ENCODE measurements around the gene MEGF10.

MEGF10 gene

DNA sequence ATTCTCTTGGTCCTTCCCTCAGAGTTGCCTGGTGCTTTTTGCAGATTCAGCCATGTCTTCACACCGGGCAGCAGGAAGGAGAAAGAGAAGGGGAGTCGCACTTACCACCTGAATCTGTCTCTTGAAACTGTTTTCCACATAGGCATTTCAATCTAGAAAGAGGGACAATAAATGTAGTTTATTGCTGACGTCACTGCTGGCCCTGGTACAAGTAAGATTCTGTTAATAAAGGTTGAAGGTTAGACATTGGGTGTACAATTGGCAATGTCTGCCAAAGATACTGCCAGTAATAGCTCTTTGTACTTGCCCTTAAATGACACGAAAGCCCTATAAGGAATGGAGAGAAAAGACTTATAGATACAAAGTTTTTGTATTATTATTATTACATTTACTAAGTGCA lies 72.8 kb downstream of the MEGF10 start:
- Histone ChIP-seq H4K8ac (ENCODE audit: low read depth, low read length) (no peak overlapping the region), H2BK120ac (ENCODE audit: low read depth, low read length) (no peak overlapping the region), H3K79me2 (ENCODE audit: control insufficient read depth, insufficient read depth, low read length) (no peaks in the 10 kb centered on the region), H3K18ac (ENCODE audit: low read length) (no peak overlapping the region), H4K5ac (ENCODE audit: low read length) (no peak overlapping the region), H3K4ac (ENCODE audit: low read depth, low read length) (no peak overlapping the region), H3K27ac (ENCODE audit: low read depth, low read length) (no peak overlapping the region), H3K23ac (ENCODE audit: low read length) (no peak overlapping the region), H3K4me3 (ENCODE audit: low read length) (no peak overlapping the region), H3K9ac (ENCODE audit: low read length) (no peak overlapping the region), H3K27me3 (ENCODE audit: insufficient read depth, low read length, poor library complexity) (no peaks in the 10 kb centered on the region), H3K56ac (ENCODE audit: low read length) (no peak overlapping the region), H2BK15ac (replicated peaks; ENCODE audit: low read depth) (no peak overlapping the region), H2BK5ac (ENCODE audit: low read length) (no peak overlapping the region), H3K79me1 (ENCODE audit: low read length) (no peaks in the 10 kb centered on the region), H3K4me1 (ENCODE audit: control insufficient read depth, low read depth, low read length) (no peaks in the 10 kb centered on the region), H3K36me3 (ENCODE audit: control insufficient read depth, insufficient read depth, low read length) (no peaks in the 10 kb centered on the region), H3K4me2 (ENCODE audit: low read length) (no peak overlapping the region), H2AK5ac (ENCODE audit: low read length) (no peak overlapping the region)
- no peak for DNase-seq
- no CpG with 5 or more reads among the region's 4 CpGs for WGBS (ENCODE audit: extremely low coverage, insufficient coverage, low lambda C conversion rate)

DNA sequence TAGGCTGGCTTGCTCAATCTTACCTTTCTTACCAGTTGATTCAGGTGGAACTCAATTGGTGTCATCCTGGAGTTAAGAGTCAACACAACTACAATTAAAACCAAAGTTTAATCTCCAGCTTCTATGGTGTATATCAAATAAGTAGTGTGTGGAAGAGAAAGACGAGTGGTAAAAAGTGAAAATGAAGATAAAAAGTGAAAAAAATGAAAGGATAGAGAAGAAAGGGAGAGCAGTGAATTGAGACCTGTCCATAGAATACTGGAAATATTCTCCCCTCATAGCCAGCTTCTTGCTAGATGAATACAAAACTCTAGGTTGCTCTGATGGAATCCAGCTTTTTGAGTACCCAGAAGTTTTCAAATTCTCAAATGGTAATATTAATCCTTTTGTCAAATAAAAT lies 76.4 kb downstream of the MEGF10 start:
- no peak overlapping the region for H3K23ac ChIP-seq (ENCODE audit: low read length)
- H3K4ac ChIP-seq (ENCODE audit: low read depth, low read length): no peak overlapping the region
- H3K36me3 ChIP-seq (ENCODE audit: control insufficient read depth, insufficient read depth, low read length): no peaks in the 10 kb centered on the region
- no peak overlapping the region for H3K4me3 ChIP-seq (ENCODE audit: low read length)
- 100% methylated on average over 1 of the region's 1 CpG for WGBS (ENCODE audit: extremely low coverage, insufficient coverage, low lambda C conversion rate)
- no peak overlapping the region for H2BK5ac ChIP-seq (ENCODE audit: low read length)
- no peak overlapping the region for H3K4me2 ChIP-seq (ENCODE audit: low read length)
- no peak overlapping the region for H3K27ac ChIP-seq (ENCODE audit: low read depth, low read length)
- H3K79me2 ChIP-seq (ENCODE audit: control insufficient read depth, insufficient read depth, low read length): no peaks in the 10 kb centered on the region
- H3K4me1 ChIP-seq (ENCODE audit: control insufficient read depth, low read depth, low read length): no peaks in the 10 kb centered on the region
- H2AK5ac ChIP-seq (ENCODE audit: low read length): no peak overlapping the region
- no peak overlapping the region for H2BK120ac ChIP-seq (ENCODE audit: low read depth, low read length)
- no peak overlapping the region for H4K8ac ChIP-seq (ENCODE audit: low read depth, low read length)
- H3K27me3 ChIP-seq (ENCODE audit: insufficient read depth, low read length, poor library complexity): no peaks in the 10 kb centered on the region
- no peaks in the 10 kb centered on the region for H3K79me1 ChIP-seq (ENCODE audit: low read length)
- DNase-seq: no peak
- no peak overlapping the region for H3K9ac ChIP-seq (ENCODE audit: low read length)
- no peak overlapping the region for H4K5ac ChIP-seq (ENCODE audit: low read length)
- H3K18ac ChIP-seq (ENCODE audit: low read length): no peak overlapping the region
- H2BK15ac ChIP-seq (replicated peaks; ENCODE audit: low read depth): no peak overlapping the region
- H3K56ac ChIP-seq (ENCODE audit: low read length): no peak overlapping the region

DNA sequence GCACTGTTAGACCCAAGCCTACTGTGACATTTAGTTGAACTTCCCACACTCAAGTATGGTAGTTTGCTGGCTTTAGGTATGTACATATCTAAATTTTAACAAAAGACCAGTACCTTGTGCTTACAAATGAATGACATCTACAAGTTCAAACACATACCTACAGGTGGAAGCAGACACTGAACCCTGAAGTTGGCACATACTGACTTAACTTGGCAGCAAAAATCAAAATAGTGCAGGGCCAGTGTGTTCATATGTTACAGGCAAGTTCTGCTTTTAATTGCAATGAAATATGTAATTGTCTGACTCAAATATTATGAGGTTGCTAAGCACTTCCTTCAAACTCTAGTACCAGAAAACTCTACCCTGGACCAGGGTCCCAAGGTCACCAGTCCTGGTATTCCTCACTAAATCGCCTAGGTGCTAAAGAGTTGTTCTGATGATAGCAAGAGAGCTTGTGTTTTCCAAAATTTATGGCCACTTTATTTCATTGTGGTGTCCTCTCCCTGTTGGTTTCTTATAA lies 77.4 kb downstream of the MEGF10 start:
- Histone ChIP-seq H3K27me3 (ENCODE audit: insufficient read depth, low read length, poor library complexity) (no peaks in the 10 kb centered on the region), H2BK5ac (ENCODE audit: low read length) (no peak overlapping the region), H3K56ac (ENCODE audit: low read length) (no peak overlapping the region), H3K4me3 (ENCODE audit: low read length) (no peak overlapping the region), H3K4me1 (ENCODE audit: control insufficient read depth, low read depth, low read length) (no peaks in the 10 kb centered on the region), H3K27ac (ENCODE audit: low read depth, low read length) (no peak overlapping the region), H3K23ac (ENCODE audit: low read length) (no peak overlapping the region), H3K79me1 (ENCODE audit: low read length) (no peaks in the 10 kb centered on the region), H2BK120ac (ENCODE audit: low read depth, low read length) (no peak overlapping the region), H3K79me2 (ENCODE audit: control insufficient read depth, insufficient read depth, low read length) (no peaks in the 10 kb centered on the region), H3K4me2 (ENCODE audit: low read length) (no peak overlapping the region), H3K9ac (ENCODE audit: low read length) (no peak overlapping the region), H4K5ac (ENCODE audit: low read length) (no peak overlapping the region), H3K4ac (ENCODE audit: low read depth, low read length) (no peak overlapping the region), H2AK5ac (ENCODE audit: low read length) (no peak overlapping the region), H3K18ac (ENCODE audit: low read length) (no peak overlapping the region), H3K36me3 (ENCODE audit: control insufficient read depth, insufficient read depth, low read length) (no peaks in the 10 kb centered on the region), H4K8ac (ENCODE audit: low read depth, low read length) (no peak overlapping the region), H2BK15ac (replicated peaks; ENCODE audit: low read depth) (no peak overlapping the region)
- no peak for DNase-seq
- WGBS (ENCODE audit: extremely low coverage, insufficient coverage, low lambda C conversion rate): no CpG with 5 or more reads among the region's 1 CpG

DNA sequence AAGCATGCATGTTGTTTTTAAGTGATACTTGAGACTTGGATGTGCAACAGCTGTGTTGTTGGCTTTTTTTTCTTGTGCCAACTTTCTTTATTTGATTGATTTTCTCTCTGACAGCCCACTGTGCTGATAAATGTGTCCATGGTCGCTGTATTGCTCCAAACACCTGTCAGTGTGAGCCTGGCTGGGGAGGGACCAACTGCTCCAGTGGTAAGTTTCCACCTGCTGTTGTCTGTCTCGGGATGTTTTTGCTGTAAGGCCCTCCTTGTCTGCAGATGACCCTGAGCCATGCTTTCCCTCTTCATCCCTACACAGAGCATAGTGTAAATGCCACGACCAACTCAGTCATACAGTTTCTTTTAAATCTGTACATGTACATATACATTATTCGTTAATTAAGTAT lies 79.2 kb downstream of the MEGF10 start:
- Histone ChIP-seq H2BK5ac (ENCODE audit: low read length) (no peak overlapping the region), H3K4me3 (ENCODE audit: low read length) (no peak overlapping the region), H3K79me2 (ENCODE audit: control insufficient read depth, insufficient read depth, low read length) (no peaks in the 10 kb centered on the region), H3K4ac (ENCODE audit: low read depth, low read length) (no peak overlapping the region), H2AK5ac (ENCODE audit: low read length) (no peak overlapping the region), H3K4me2 (ENCODE audit: low read length) (no peak overlapping the region), H3K4me1 (ENCODE audit: control insufficient read depth, low read depth, low read length) (no peaks in the 10 kb centered on the region), H3K36me3 (ENCODE audit: control insufficient read depth, insufficient read depth, low read length) (no peaks in the 10 kb centered on the region), H3K9ac (ENCODE audit: low read length) (no peak overlapping the region), H3K23ac (ENCODE audit: low read length) (no peak overlapping the region), H2BK120ac (ENCODE audit: low read depth, low read length) (no peak overlapping the region), H3K27ac (ENCODE audit: low read depth, low read length) (no peak overlapping the region), H3K18ac (ENCODE audit: low read length) (no peak overlapping the region), H3K79me1 (ENCODE audit: low read length) (no peaks in the 10 kb centered on the region), H4K8ac (ENCODE audit: low read depth, low read length) (no peak overlapping the region), H4K5ac (ENCODE audit: low read length) (no peak overlapping the region), H3K56ac (ENCODE audit: low read length) (no peak overlapping the region), H2BK15ac (replicated peaks; ENCODE audit: low read depth) (no peak overlapping the region), H3K27me3 (ENCODE audit: insufficient read depth, low read length, poor library complexity) (no peaks in the 10 kb centered on the region)
- WGBS (ENCODE audit: extremely low coverage, insufficient coverage, low lambda C conversion rate): no CpG with 5 or more reads among the region's 4 CpGs
- DNase-seq: no peak

DNA sequence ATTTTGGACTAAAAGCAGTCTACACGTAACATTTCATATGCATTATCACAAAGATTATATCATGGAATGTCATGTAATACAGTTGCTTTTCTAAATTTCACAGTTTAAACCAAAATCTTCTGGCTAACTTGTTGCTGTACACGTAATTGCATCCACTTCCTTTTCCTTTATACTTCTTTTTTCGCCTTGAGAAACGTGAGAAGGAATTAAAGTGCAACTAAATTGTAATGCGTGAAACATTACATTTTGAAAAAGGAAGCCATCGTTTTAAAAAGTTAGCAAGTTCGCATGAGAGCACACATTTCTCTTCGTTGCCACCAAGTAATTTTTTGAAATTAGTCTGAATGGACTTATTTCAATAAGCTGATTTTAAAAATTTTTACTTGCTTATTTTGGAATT lies 80.0 kb downstream of the MEGF10 start:
- H3K23ac ChIP-seq (ENCODE audit: low read length): no peak overlapping the region
- no peak overlapping the region for H3K4ac ChIP-seq (ENCODE audit: low read depth, low read length)
- no peaks in the 10 kb centered on the region for H3K36me3 ChIP-seq (ENCODE audit: control insufficient read depth, insufficient read depth, low read length)
- no peak overlapping the region for H3K4me2 ChIP-seq (ENCODE audit: low read length)
- no peak overlapping the region for H4K8ac ChIP-seq (ENCODE audit: low read depth, low read length)
- H3K79me2 ChIP-seq (ENCODE audit: control insufficient read depth, insufficient read depth, low read length): no peaks in the 10 kb centered on the region
- no peaks in the 10 kb centered on the region for H3K4me1 ChIP-seq (ENCODE audit: control insufficient read depth, low read depth, low read length)
- no peak overlapping the region for H3K56ac ChIP-seq (ENCODE audit: low read length)
- H3K27me3 ChIP-seq (ENCODE audit: insufficient read depth, low read length, poor library complexity): no peaks in the 10 kb centered on the region
- H2AK5ac ChIP-seq (ENCODE audit: low read length): no peak overlapping the region
- H2BK5ac ChIP-seq (ENCODE audit: low read length): no peak overlapping the region
- no peak overlapping the region for H3K4me3 ChIP-seq (ENCODE audit: low read length)
- no peak for DNase-seq
- no peak overlapping the region for H2BK15ac ChIP-seq (replicated peaks; ENCODE audit: low read depth)
- WGBS (ENCODE audit: extremely low coverage, insufficient coverage, low lambda C conversion rate): no CpG with 5 or more reads among the region's 8 CpGs
- no peak overlapping the region for H3K9ac ChIP-seq (ENCODE audit: low read length)
- no peak overlapping the region for H2BK120ac ChIP-seq (ENCODE audit: low read depth, low read length)
- no peak overlapping the region for H3K18ac ChIP-seq (ENCODE audit: low read length)
- H3K79me1 ChIP-seq (ENCODE audit: low read length): no peaks in the 10 kb centered on the region
- H4K5ac ChIP-seq (ENCODE audit: low read length): no peak overlapping the region
- H3K27ac ChIP-seq (ENCODE audit: low read depth, low read length): no peak overlapping the region

DNA sequence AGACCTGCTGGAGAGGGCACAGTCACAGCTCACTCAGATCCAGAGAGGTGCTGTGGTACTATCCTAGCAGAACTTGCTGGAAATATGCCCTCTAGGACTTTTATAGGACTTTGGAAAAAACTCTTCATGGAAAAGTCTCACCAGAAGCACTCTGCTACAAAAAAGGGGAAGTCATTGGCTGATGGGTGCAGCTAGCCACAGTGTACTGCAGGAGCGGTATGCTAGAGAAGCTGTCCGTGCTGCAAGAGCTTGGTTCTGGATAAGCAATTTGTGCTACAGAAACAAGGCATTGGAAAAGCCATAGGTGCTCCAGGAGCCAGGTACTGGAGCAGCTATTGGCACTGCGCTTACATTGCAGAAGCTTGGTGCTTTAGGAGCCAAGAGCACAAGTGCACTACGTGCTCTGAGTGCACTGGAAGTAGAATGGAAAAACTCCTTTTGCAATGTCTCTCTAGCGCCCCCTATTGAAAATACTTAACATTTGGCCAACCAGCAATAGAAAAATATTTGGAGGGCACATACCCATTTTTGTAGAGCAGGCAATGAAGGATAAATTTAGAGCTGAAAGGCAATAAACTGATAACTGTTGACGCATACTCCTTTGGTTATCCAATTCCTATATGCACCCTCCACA lies 83.4 kb downstream of the MEGF10 start:
- Histone ChIP-seq H3K79me1 (ENCODE audit: low read length) (no peaks in the 10 kb centered on the region), H3K27me3 (ENCODE audit: insufficient read depth, low read length, poor library complexity) (no peaks in the 10 kb centered on the region), H4K8ac (ENCODE audit: low read depth, low read length) (no peak overlapping the region), H3K79me2 (ENCODE audit: control insufficient read depth, insufficient read depth, low read length) (no peaks in the 10 kb centered on the region), H3K4ac (ENCODE audit: low read depth, low read length) (no peak overlapping the region), H3K18ac (ENCODE audit: low read length) (no peak overlapping the region), H3K4me2 (ENCODE audit: low read length) (no peak overlapping the region), H3K27ac (ENCODE audit: low read depth, low read length) (no peak overlapping the region), H2BK5ac (ENCODE audit: low read length) (no peak overlapping the region), H3K9ac (ENCODE audit: low read length) (no peak overlapping the region), H2AK5ac (ENCODE audit: low read length) (no peak overlapping the region), H3K4me3 (ENCODE audit: low read length) (no peak overlapping the region), H2BK15ac (replicated peaks; ENCODE audit: low read depth) (no peak overlapping the region), H3K23ac (ENCODE audit: low read length) (no peak overlapping the region), H3K4me1 (ENCODE audit: control insufficient read depth, low read depth, low read length) (no peaks in the 10 kb centered on the region), H3K56ac (ENCODE audit: low read length) (no peak overlapping the region), H3K36me3 (ENCODE audit: control insufficient read depth, insufficient read depth, low read length) (no peaks in the 10 kb centered on the region), H4K5ac (ENCODE audit: low read length) (no peak overlapping the region), H2BK120ac (ENCODE audit: low read depth, low read length) (no peak overlapping the region)
- DNase-seq: peak; percentile 15
- no CpG with 5 or more reads among the region's 6 CpGs for WGBS (ENCODE audit: extremely low coverage, insufficient coverage, low lambda C conversion rate)

Measured in mesendoderm (in vitro differentiated cells).